Transverse colon (tissue), 4 donors: ENCODE data around the gene RIMBP2. TPM values are rescaled to one million over a fixed set of nuclear protein-coding genes. Genes with fewer than 3 reads are reported as not detected.

ENCODE experiments used
- DNase-seq: peaks from one replicate; pipeline ENCODE4 v3.0.0-alpha.2; 2019
- H3K27ac ChIP-seq, 4 donors: fragments of 200-600 bp; sonication (generic); 2 replicates each; pipeline ENCODE4 v1.5.1; 2016 to 2018; ENCODE audit warnings: inconsistent platforms in 4 of 4
- H3K27me3 ChIP-seq: fragments of 200-600 bp; sonication (generic); 2 replicates; pipeline ENCODE4 v1.5.1; 2017; ENCODE audit warnings: inconsistent platforms
- H3K36me3 ChIP-seq, 4 donors: fragments of 200-600 bp; sonication (generic); 2 replicates each; pipeline ENCODE4 v1.5.1; 2017 to 2019; ENCODE audit warnings: inconsistent platforms in 4 of 4
- H3K4me1 ChIP-seq, 4 donors: fragments of 200-600 bp; sonication (generic); 2 replicates each; pipeline ENCODE4 v1.5.1; 2017 to 2020; ENCODE audit warnings: inconsistent platforms in 4 of 4
- H3K4me3 ChIP-seq, 4 donors: fragments of 200-600 bp; sonication (generic); 1 replicate in 1 of 4; 2 replicates in 3 of 4; pipeline versions ENCODE4 v1.5.1 to v1.6.1; 2017 to 2019; ENCODE audit warnings: inconsistent platforms in 4 of 4
- H3K9me3 ChIP-seq, 2 donors: fragments of 200-600 bp; sonication (generic); 2 replicates each; pipeline ENCODE4 v1.5.1; 2017 to 2019; ENCODE audit warnings: inconsistent platforms in 2 of 2
- CTCF ChIP-seq, 5 experiments: fragments of 200-600 bp in 3 of 5; fragments of 450-650 bp in 2 of 5; sonication (generic) in 3 of 5; IDR thresholded peaks; 1 replicate in 2 of 5; 2 replicates in 3 of 5; pipeline ENCODE4 v1.5.1; 2016 to 2017; ENCODE audit warnings: antibody characterized with exemption in 5 of 5, inconsistent platforms in 3 of 5, mild to moderate bottlenecking in 2 of 5, moderate library complexity in 1 of 5
- EP300 ChIP-seq: sonication (generic); formaldehyde crosslinking; IDR thresholded peaks from one replicate; pipeline ENCODE4 v1.6.1; 2017; ENCODE audit warnings: antibody characterized with exemption, low read depth
- POLR2A ChIP-seq: fragments of 450-650 bp; IDR thresholded peaks from one replicate; pipeline ENCODE4 v1.6.1; 2016; ENCODE audit warnings: antibody characterized with exemption, mild to moderate bottlenecking, moderate library complexity
- POLR2AphosphoS5 ChIP-seq, 3 donors: sonication (generic); formaldehyde crosslinking; IDR thresholded peaks; one replicate each; pipeline ENCODE4 v1.6.1; 2016; ENCODE audit warnings: antibody characterized with exemption in 3 of 3
- WGBS, 2 donors: methylation state at CpG; one replicate each; pipeline ENCODE4 v1.1.5; 2018; ENCODE audit warnings: low coverage in 1 of 2; 5-methylcytosine and 5-hydroxymethylcytosine counted together
- in situ Hi-C, 4 donors: fragments of 200-750 bp; cut with MboI; loops; one replicate each; pipeline versions ENCODE4 v1.15.0 to v1.15.1; 2017; ENCODE audit warnings: low sequenced_read_pairs in 3 of 4, low pct_ligation_motif_present in 1 of 4, low pct_unique_long_range_greater_than_20kb in 1 of 4
- intact Hi-C: fragments of 100-400 bp; cut with DNase I; formaldehyde crosslinking; loops from one replicate; pipeline ENCODE4 v1.15.1; 2023; ENCODE audit warnings: low total_unique reads
- total RNA-seq, 4 donors: library from RNA; depleted of rRNA; stranded (reverse); fragments of >200 nt; gene quantifications; one replicate each; pipeline ENCODE4 v1.1.0, GENCODE V29; 2016

The RIMBP2 gene
- total RNA-seq, 4 donors from 2014 or later, result 2.9 to 17.3 (median 4.3) TPM

DNA sequence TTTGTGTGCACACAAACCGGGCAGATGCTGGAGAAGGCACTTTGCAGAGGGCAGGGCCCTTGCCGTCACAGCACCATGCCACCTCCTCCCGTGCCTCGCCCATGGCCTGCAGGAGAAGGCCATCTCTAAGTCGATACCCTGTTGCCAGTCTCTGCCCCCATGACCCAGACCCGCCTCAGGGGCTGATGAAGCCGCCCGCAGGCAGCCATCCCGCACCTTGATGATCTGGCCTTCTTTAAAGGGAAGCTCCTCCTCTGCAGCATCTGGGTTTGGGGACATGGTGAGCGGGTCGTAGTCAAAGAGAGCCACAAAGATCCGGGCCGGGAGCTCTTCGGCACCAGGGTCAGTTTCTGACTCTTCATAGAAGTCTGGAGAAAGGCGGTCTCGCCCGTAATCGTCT lies 302.2 kb downstream of the RIMBP2 start:
- no peaks in the 10 kb centered on the region for H3K4me1 ChIP-seq
- H3K9me3 ChIP-seq, result no peaks in the 10 kb centered on the region
- H3K36me3 ChIP-seq, result no peaks in the 10 kb centered on the region
- TF ChIP-seq POLR2AphosphoS5 (IDR thresholded peaks at IDR 0.05), result no peak
- no peak for TF ChIP-seq CTCF (IDR thresholded peaks at IDR 0.05)
- TF ChIP-seq POLR2A, result no peak
- TF ChIP-seq EP300, result no peak
- no peak overlapping the region for H3K4me3 ChIP-seq
- no peaks in the 10 kb centered on the region for H3K27me3 ChIP-seq
- intact Hi-C loops (no loop called here), in situ Hi-C loops (no loop called here)
- WGBS, 2 donors, result 83 to 84% methylated on average over 7 to 18 of the region's 18 CpGs
- H3K27ac ChIP-seq, result no peak overlapping the region
- no peak for DNase-seq

- in situ Hi-C loops, result no loop called here
- Histone ChIP-seq H3K27ac (no peak overlapping the region), H3K4me1 (no peaks in the 10 kb centered on the region), H3K27me3 (no peaks in the 10 kb centered on the region), H3K4me3 (no peak overlapping the region), H3K9me3 (no peaks in the 10 kb centered on the region), H3K36me3 (no peaks in the 10 kb centered on the region)
- intact Hi-C loops, result no loop called here
- TF ChIP-seq POLR2AphosphoS5 (IDR thresholded peaks at IDR 0.05) (no peak), EP300 (no peak), POLR2A (no peak), CTCF (IDR thresholded peaks at IDR 0.05) (no peak)
- WGBS, 2 donors, result 94 to 100% methylated on average over 6 to 8 of the region's 8 CpGs
- DNase-seq, result no peak
These were observed 303.7 kb downstream of the RIMBP2 start for GRCh38 chr12:130412384-130412783.

GRCh38 chr12:130405332-130405731 lies 310.8 kb downstream of the RIMBP2 start:
- DNase-seq, result no peak
- TF ChIP-seq EP300, result no peak
- TF ChIP-seq CTCF (IDR thresholded peaks at IDR 0.05), result no peak
- TF ChIP-seq POLR2A, result no peak
- TF ChIP-seq POLR2AphosphoS5 (IDR thresholded peaks at IDR 0.05), result no peak
- 56 to 68% methylated on average over 1 to 6 of the region's 7 CpGs for WGBS, 2 donors
- no peaks in the 10 kb centered on the region for H3K9me3 ChIP-seq
- no peak overlapping the region for H3K27ac ChIP-seq
- no peaks in the 10 kb centered on the region for H3K36me3 ChIP-seq
- intact Hi-C loops (no loop called here), in situ Hi-C loops (loop anchor here in 1 of 4 donors (10.0 kb wide), 1 partner anchor 339 kb away; no protein-coding TSS in a partner anchor)
- no peaks in the 10 kb centered on the region for H3K4me1 ChIP-seq
- no peaks in the 10 kb centered on the region for H3K27me3 ChIP-seq
- H3K4me3 ChIP-seq, result no peak overlapping the region

DNA sequence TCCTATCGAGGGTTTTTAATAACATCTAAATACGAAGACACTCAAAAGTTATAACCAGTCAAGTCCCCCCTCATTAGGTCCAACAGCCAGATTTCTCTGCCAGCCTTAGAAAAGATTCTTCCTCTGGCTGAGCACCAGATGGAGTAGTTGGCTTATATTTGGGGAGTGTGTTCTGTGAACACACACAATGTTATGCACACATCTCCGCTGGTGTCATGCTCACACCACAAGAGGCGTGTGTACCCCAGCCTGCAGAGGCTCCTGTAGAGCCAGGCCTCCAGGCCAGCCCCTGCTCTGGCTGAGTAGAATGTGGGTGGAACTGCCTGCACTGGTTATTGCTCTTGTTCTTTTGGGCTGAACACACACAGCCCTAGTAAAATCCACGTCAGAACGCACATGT lies 314.4 kb downstream of the RIMBP2 start:
- WGBS, 2 donors, result 75 to 81% methylated on average over 2 to 6 of the region's 6 CpGs
- Histone ChIP-seq H3K4me3 (no peak overlapping the region), H3K4me1 (no peaks in the 10 kb centered on the region), H3K27ac (no peak overlapping the region), H3K36me3 (no peaks in the 10 kb centered on the region), H3K27me3 (no peaks in the 10 kb centered on the region), H3K9me3 (no peaks in the 10 kb centered on the region)
- TF ChIP-seq CTCF (IDR thresholded peaks at IDR 0.05), result peak in 3 of 5 experiments; percentile 13 to 43 (median 25)
- no peak for TF ChIP-seq POLR2A
- DNase-seq, result no peak
- intact Hi-C loops, result no loop called here
- in situ Hi-C loops, result loop anchor here in 1 of 4 donors (10.0 kb wide), 1 partner anchor 343 kb away; no protein-coding TSS in a partner anchor
